ENCODE results near the gene CBFA2T2. TPM values are rescaled to one million over a fixed set of nuclear protein-coding genes. Genes with fewer than 3 reads are reported as not detected.
"Not testable (repeated sequence)": the region's sequence is repeated elsewhere in the genome, so short reads cannot be mapped to it uniquely, and the experiment has no call there.

Gene CBFA2T2
- total RNA-seq, 4 donors from 2014 or later: 31.2 to 51.3 (median 37.8) TPM

DNA sequence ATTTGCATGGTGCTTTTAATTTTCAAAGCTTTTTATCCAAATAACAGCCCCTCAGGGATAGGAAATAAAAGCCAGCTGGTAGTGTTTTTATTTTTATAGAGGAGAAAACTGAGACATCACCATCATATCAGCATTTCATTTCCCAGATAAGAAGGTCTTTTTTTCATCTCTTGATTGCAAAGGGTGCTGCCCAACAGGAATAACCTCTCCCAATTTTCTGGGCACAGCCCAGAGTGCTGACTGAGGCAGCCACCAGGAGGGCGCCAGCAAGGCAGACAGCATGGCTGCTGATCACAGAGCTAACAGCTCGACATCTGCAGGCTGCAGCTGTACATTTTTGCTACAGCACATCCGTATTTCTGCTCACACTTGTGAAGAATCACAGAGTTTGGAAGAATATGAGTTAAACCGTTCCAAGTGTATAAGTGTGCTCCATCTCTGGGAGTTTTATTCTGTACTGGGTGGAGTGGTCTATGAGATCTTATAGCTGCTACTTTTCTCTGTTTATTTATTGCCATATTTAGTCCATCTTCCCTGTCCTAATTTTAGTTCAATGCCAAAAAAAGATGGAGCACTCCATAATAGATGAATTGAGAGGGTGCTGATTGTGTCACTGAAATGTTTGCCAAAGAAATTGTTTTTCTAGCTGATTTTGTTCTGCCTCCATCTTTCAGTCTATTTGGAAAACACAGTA is 86.7 kb downstream of the CBFA2T2 start:
- H3K4me1 ChIP-seq: no peaks in the 10 kb centered on the region
- no peak overlapping the region for H3K4me3 ChIP-seq
- H3K9me3 ChIP-seq: no peaks in the 10 kb centered on the region
- DNase-seq: no peak
- H3K36me3 ChIP-seq: no peaks in the 10 kb centered on the region
- H3K27ac ChIP-seq: no peak overlapping the region
- TF ChIP-seq POLR2A (IDR thresholded peaks at IDR 0.05): no peak
- no peaks in the 10 kb centered on the region for H3K27me3 ChIP-seq

DNA sequence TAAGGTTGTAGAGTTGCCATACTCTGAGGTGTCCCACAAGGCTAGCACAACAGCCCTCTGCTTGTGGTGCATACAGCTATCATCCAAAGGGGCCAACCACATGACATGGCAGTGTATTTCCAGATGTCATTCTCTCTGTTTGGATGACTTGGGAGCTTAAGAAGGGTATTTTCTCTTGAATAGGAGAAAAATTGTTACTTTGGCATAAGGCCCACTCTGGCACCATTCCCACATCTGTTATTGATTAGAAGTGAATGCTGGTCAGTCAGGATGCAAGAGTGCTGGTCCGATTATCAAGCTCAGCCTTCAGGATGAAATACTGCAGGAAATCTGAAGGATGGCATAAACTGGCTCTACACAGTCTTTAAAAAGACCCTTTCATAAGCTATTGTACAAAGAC is 88.6 kb downstream of the CBFA2T2 start:
- H3K36me3 ChIP-seq: no peaks in the 10 kb centered on the region
- no peak overlapping the region for H3K4me3 ChIP-seq
- H3K4me1 ChIP-seq: no peaks in the 10 kb centered on the region
- H3K9me3 ChIP-seq: no peaks in the 10 kb centered on the region
- no peak for DNase-seq
- TF ChIP-seq, protein P1, sequence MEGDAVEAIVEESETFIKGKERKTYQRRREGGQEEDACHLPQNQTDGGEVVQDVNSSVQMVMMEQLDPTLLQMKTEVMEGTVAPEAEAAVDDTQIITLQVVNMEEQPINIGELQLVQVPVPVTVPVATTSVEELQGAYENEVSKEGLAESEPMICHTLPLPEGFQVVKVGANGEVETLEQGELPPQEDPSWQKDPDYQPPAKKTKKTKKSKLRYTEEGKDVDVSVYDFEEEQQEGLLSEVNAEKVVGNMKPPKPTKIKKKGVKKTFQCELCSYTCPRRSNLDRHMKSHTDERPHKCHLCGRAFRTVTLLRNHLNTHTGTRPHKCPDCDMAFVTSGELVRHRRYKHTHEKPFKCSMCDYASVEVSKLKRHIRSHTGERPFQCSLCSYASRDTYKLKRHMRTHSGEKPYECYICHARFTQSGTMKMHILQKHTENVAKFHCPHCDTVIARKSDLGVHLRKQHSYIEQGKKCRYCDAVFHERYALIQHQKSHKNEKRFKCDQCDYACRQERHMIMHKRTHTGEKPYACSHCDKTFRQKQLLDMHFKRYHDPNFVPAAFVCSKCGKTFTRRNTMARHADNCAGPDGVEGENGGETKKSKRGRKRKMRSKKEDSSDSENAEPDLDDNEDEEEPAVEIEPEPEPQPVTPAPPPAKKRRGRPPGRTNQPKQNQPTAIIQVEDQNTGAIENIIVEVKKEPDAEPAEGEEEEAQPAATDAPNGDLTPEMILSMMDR (IDR thresholded peaks at IDR 0.05): no peak
- no peak for TF ChIP-seq POLR2A (IDR thresholded peaks at IDR 0.05)
- H3K27ac ChIP-seq: no peak overlapping the region
- no peaks in the 10 kb centered on the region for H3K27me3 ChIP-seq

- Histone ChIP-seq H3K9me3 (no peaks in the 10 kb centered on the region), H3K36me3 (no peaks in the 10 kb centered on the region), H3K4me1 (no peaks in the 10 kb centered on the region), H3K27me3 (no peaks in the 10 kb centered on the region), H3K4me3 (no peak overlapping the region), H3K27ac (no peak overlapping the region)
- peak in 1 of 3 donors; percentile 69 for DNase-seq
- no peak for TF ChIP-seq POLR2A (IDR thresholded peaks at IDR 0.05)
- TF ChIP-seq, protein P1 (IDR thresholded peaks at IDR 0.05): no peak
Observed at GRCh38 chr20:33583143-33583542, 93.2 kb downstream of the CBFA2T2 start.

GRCh38 chr20:33584976-33585375 is 95.1 kb downstream of the CBFA2T2 start:
- Histone ChIP-seq H3K27ac (no peak overlapping the region), H3K4me1 (no peaks in the 10 kb centered on the region), H3K36me3 (no peaks in the 10 kb centered on the region), H3K9me3 (no peaks in the 10 kb centered on the region), H3K27me3 (no peaks in the 10 kb centered on the region), H3K4me3 (no peak overlapping the region)
- no peak for DNase-seq
- TF ChIP-seq, protein P1 (IDR thresholded peaks at IDR 0.05): no peak
- TF ChIP-seq POLR2A (IDR thresholded peaks at IDR 0.05): no peak

GRCh38 chr20:33585413-33585812 is 95.5 kb downstream of the CBFA2T2 start:
- H3K36me3 ChIP-seq: no peaks in the 10 kb centered on the region
- no peak overlapping the region for H3K27ac ChIP-seq
- no peaks in the 10 kb centered on the region for H3K27me3 ChIP-seq
- H3K4me3 ChIP-seq: no peak overlapping the region
- TF ChIP-seq, protein P1 (IDR thresholded peaks at IDR 0.05): no peak
- no peak for TF ChIP-seq POLR2A (IDR thresholded peaks at IDR 0.05)
- no peaks in the 10 kb centered on the region for H3K4me1 ChIP-seq
- no peak for DNase-seq
- H3K9me3 ChIP-seq: no peaks in the 10 kb centered on the region

DNA sequence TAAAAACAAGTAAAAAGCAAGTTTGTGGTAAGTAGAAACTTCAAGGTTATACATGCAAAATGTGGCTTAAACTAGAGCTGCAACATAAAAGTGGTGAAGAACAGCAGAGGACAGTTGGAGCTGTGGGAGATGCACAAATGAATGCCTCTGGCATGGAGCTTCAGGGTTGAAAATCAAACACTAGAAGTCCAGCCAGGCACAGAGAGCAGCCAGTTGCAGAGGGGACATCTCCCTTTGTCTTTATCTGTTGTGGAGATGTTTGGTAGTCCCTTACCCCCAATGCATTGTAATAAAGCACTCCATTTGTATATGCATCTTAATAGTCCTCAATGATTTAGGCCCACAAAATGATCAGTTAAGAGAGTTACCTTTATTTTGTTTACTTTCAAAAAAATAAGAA is 99.2 kb downstream of the CBFA2T2 start:
- no peaks in the 10 kb centered on the region for H3K4me1 ChIP-seq
- H3K9me3 ChIP-seq: no peaks in the 10 kb centered on the region
- no peak overlapping the region for H3K4me3 ChIP-seq
- no peaks in the 10 kb centered on the region for H3K36me3 ChIP-seq
- no peaks in the 10 kb centered on the region for H3K27me3 ChIP-seq
- no peak for TF ChIP-seq POLR2A (IDR thresholded peaks at IDR 0.05)
- TF ChIP-seq, protein P1 (IDR thresholded peaks at IDR 0.05): no peak
- DNase-seq: no peak
- no peak overlapping the region for H3K27ac ChIP-seq

GRCh38 chr20:33591901-33592300 is 102.0 kb downstream of the CBFA2T2 start:
- H3K4me3 ChIP-seq, H3K27ac ChIP-seq, H3K9me3 ChIP-seq, H3K27me3 ChIP-seq, H3K36me3 ChIP-seq, H3K4me1 ChIP-seq: not testable (repeated sequence)
- DNase-seq: peak in 2 of 3 donors; percentile 59 to 65
